Breast epithelium (tissue), 4 donors: ENCODE data around the gene HSPG2. TPM values are rescaled to one million over a fixed set of nuclear protein-coding genes. Genes with fewer than 3 reads are reported as not detected.
"Not testable (repeated sequence)": the region's sequence is repeated elsewhere in the genome, so short reads cannot be mapped to it uniquely, and the experiment has no call there.

ENCODE experiments used
- DNase-seq, 2 donors: peaks; one replicate each; pipeline ENCODE4 v3.0.0-alpha.2; 2019; ENCODE audit warnings: low spot score in 2 of 2
- H3K27ac ChIP-seq, 2 donors: fragments of 200-600 bp; sonication (generic) in 1 of 2; one replicate each; pipeline ENCODE4 v1.5.1; 2016 to 2019; ENCODE audit warnings: mild to moderate bottlenecking in 1 of 2
- H3K27me3 ChIP-seq, 2 donors: fragments of 200-600 bp; sonication (generic) in 1 of 2; one replicate each; pipeline versions ENCODE4 v1.5.1 to v1.6.0; 2017 to 2019; ENCODE audit warnings: control low read depth in 1 of 2, mild to moderate bottlenecking in 1 of 2
- H3K36me3 ChIP-seq: fragments of 200-600 bp; one replicate; pipeline ENCODE4 v1.5.1; 2019
- H3K4me1 ChIP-seq, 2 donors: fragments of 200-600 bp; sonication (generic); one replicate each; pipeline ENCODE4 v1.5.1; 2016 to 2019; ENCODE audit warnings: control low read depth in 1 of 2
- H3K4me3 ChIP-seq, 3 donors: fragments of 200-600 bp; sonication (generic); 1 replicate in 2 of 3; 2 replicates in 1 of 3; pipeline ENCODE4 v1.5.1; 2016 to 2019; ENCODE audit warnings: mild to moderate bottlenecking in 3 of 3, moderate library complexity in 2 of 3
- H3K9me3 ChIP-seq, 2 donors: fragments of 200-600 bp; sonication (generic) in 1 of 2; one replicate each; pipeline ENCODE4 v1.5.1; 2016 to 2019; ENCODE audit warnings: control low read depth in 1 of 2
- CTCF ChIP-seq, 3 donors: fragments of 450-650 bp; IDR thresholded peaks; one replicate each; pipeline ENCODE4 v1.5.1; 2016 to 2017; ENCODE audit warnings: antibody characterized with exemption in 3 of 3, mild to moderate bottlenecking in 3 of 3, moderate library complexity in 3 of 3
- POLR2A ChIP-seq: fragments of 450-650 bp; IDR thresholded peaks from one replicate; pipeline ENCODE4 v1.6.1; 2016; ENCODE audit warnings: antibody characterized with exemption, mild to moderate bottlenecking, moderate library complexity
- POLR2AphosphoS5 ChIP-seq, 3 donors: sonication (generic); formaldehyde crosslinking; IDR thresholded peaks; one replicate each; pipeline ENCODE4 v1.6.1; 2017; ENCODE audit warnings: antibody characterized with exemption in 3 of 3
- intact Hi-C: fragments of 100-400 bp; cut with DNase I; formaldehyde crosslinking; loops from one replicate; pipeline ENCODE4 v1.15.1; 2023; ENCODE audit warnings: low total_unique reads
- total RNA-seq, 3 donors: library from RNA; depleted of rRNA; stranded (reverse); fragments of >200 nt; gene quantifications; one replicate each; pipeline ENCODE4 v1.1.0, GENCODE V29; 2016

HSPG2 gene
- total RNA-seq, 3 donors from 2014 or later = 48.3 to 219 (median 95.0) TPM

GRCh38 chr1:21911205-21912001 is 25.7 kb downstream of the HSPG2 start:
- H3K9me3 ChIP-seq = no peaks in the 10 kb centered on the region
- TF ChIP-seq CTCF (IDR thresholded peaks at IDR 0.05) (no peak), POLR2AphosphoS5 (IDR thresholded peaks at IDR 0.05) (no peak), POLR2A (no peak)
- H3K36me3 ChIP-seq = no peaks in the 10 kb centered on the region
- intact Hi-C loops = no loop called here
- H3K27ac ChIP-seq = peak overlapping the region; percentile 88 to 92
- peaks cover 27% of the 10 kb centered on the region in 2 donors for H3K4me1 ChIP-seq
- DNase-seq = no peak
- no peak overlapping the region for H3K4me3 ChIP-seq
- H3K27me3 ChIP-seq = no peaks in the 10 kb centered on the region

GRCh38 chr1:21910558-21911204 is 26.4 kb downstream of the HSPG2 start:
- H3K27me3 ChIP-seq = no peaks in the 10 kb centered on the region
- no peaks in the 10 kb centered on the region for H3K36me3 ChIP-seq
- H3K9me3 ChIP-seq = no peaks in the 10 kb centered on the region
- DNase-seq = no peak
- no peak for TF ChIP-seq POLR2A
- TF ChIP-seq POLR2AphosphoS5 (IDR thresholded peaks at IDR 0.05) = no peak
- TF ChIP-seq CTCF (IDR thresholded peaks at IDR 0.05) = no peak
- no peak overlapping the region for H3K4me3 ChIP-seq
- H3K27ac ChIP-seq = peak overlapping the region; percentile 88 to 92
- intact Hi-C loops = no loop called here
- H3K4me1 ChIP-seq = peaks cover 27% of the 10 kb centered on the region in 2 donors

GRCh38 chr1:21909787-21910503 is 27.2 kb downstream of the HSPG2 start:
- intact Hi-C loops = no loop called here
- H3K27me3 ChIP-seq = no peaks in the 10 kb centered on the region
- H3K36me3 ChIP-seq = no peaks in the 10 kb centered on the region
- DNase-seq = peak in 1 of 2 donors; percentile 78
- no peak overlapping the region for H3K4me3 ChIP-seq
- no peaks in the 10 kb centered on the region for H3K9me3 ChIP-seq
- peak overlapping the region; percentile 88 to 92 for H3K27ac ChIP-seq
- H3K4me1 ChIP-seq = peaks cover 21 to 27% of the 10 kb centered on the region in 2 donors
- TF ChIP-seq POLR2A (no peak), POLR2AphosphoS5 (IDR thresholded peaks at IDR 0.05) (peak in 1 of 3 donors; percentile 35), CTCF (IDR thresholded peaks at IDR 0.05) (no peak)

GRCh38 chr1:21909286-21909759 is 27.8 kb downstream of the HSPG2 start:
- intact Hi-C loops = no loop called here
- H3K4me1 ChIP-seq = peaks cover 18 to 27% of the 10 kb centered on the region in 2 donors
- no peak for DNase-seq

GRCh38 chr1:21907737-21908534 is 29.2 kb downstream of the HSPG2 start:
- not testable (repeated sequence) for H3K4me3 ChIP-seq, H3K36me3 ChIP-seq, H3K9me3 ChIP-seq, DNase-seq, H3K27me3 ChIP-seq
- peaks cover 18 to 21% of the 10 kb centered on the region in 2 donors for H3K4me1 ChIP-seq
- intact Hi-C loops = loop anchor here (2.0 kb wide), 1 partner anchor 55 kb away; no protein-coding TSS in a partner anchor
- H3K27ac ChIP-seq = peak overlapping the region; percentile 88 to 95

More at GRCh38 chr1:21909286-21909759, 27.8 kb downstream of the HSPG2 start:
- Histone ChIP-seq H3K36me3 (no peaks in the 10 kb centered on the region), H3K4me3 (no peak overlapping the region), H3K27ac (peak overlapping the region; percentile 88 to 92), H3K27me3 (no peaks in the 10 kb centered on the region), H3K9me3 (no peaks in the 10 kb centered on the region)
- TF ChIP-seq POLR2A (no peak), CTCF (IDR thresholded peaks at IDR 0.05) (no peak), POLR2AphosphoS5 (IDR thresholded peaks at IDR 0.05) (no peak)
